WI38 (cell line): ENCODE measurements around the gene ARHGAP27.
"Not testable (repeated sequence)": the region's sequence is repeated elsewhere in the genome, so short reads cannot be mapped to it uniquely, and the experiment has no call there.

Source experiments
- H3K4me3 ChIP-seq: 2 replicates; pipeline ENCODE4 v1.5.1; 2011; ENCODE audit warnings: low read depth, mild to moderate bottlenecking, control low read depth, low read length
- TF ChIP-seq, protein P1 (sequence below): IDR thresholded peaks from 2 replicates; pipeline ENCODE4 v1.5.1; 2012; ENCODE audit warnings: low read depth, mild to moderate bottlenecking, control low read depth, low read length

The ARHGAP27 gene

GRCh38 chr17:45345246-45345553, 87.5 kb downstream of the ARHGAP27 start:
- TF ChIP-seq, protein P1, sequence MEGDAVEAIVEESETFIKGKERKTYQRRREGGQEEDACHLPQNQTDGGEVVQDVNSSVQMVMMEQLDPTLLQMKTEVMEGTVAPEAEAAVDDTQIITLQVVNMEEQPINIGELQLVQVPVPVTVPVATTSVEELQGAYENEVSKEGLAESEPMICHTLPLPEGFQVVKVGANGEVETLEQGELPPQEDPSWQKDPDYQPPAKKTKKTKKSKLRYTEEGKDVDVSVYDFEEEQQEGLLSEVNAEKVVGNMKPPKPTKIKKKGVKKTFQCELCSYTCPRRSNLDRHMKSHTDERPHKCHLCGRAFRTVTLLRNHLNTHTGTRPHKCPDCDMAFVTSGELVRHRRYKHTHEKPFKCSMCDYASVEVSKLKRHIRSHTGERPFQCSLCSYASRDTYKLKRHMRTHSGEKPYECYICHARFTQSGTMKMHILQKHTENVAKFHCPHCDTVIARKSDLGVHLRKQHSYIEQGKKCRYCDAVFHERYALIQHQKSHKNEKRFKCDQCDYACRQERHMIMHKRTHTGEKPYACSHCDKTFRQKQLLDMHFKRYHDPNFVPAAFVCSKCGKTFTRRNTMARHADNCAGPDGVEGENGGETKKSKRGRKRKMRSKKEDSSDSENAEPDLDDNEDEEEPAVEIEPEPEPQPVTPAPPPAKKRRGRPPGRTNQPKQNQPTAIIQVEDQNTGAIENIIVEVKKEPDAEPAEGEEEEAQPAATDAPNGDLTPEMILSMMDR = no peak
- H3K4me3 ChIP-seq = no peak overlapping the region

DNA sequence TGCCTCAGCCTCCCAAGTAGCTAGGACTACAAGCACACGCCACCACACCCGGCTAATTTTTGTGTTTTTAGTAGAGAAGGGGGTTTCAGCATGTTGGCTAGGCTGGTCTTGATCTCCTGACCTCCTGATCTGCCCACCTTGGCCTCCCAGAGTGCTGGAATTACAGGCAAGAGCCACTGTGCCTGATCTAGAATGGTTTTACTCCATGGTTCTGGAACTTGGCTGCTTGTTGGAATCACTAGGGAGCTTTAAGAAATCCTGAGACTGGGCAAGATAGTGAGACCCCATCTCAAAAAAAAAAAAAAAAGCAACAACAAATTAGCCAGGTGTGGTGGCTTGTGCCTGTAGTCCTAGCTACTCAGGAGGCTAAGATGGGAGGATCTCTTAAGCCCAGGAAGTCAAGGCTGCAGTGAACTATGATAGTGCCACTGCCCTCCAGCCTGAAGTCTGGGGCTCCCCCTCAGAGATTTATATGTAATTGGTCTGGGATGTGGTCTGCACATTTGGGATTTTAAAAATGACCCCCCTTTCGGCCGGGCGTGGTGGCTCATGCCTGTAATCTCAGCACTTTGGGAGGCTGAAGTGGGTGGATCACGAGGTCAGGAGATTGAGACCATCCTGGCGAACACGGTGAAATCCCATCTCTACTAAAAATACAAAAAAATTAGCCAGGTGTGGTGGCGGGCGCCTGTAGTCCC, 88.6 kb downstream of the ARHGAP27 start:
- not testable (repeated sequence) for H3K4me3 ChIP-seq
